IgD-negative memory B cell (primary cell): Measurements from ENCODE around the gene KCNT2. TPM values are rescaled to one million over a fixed set of nuclear protein-coding genes. Genes with fewer than 3 reads are reported as not detected.
"Not testable (repeated sequence)": the region's sequence is repeated elsewhere in the genome, so short reads cannot be mapped to it uniquely, and the experiment has no call there.

Source experiments
- H3K27ac Mint-ChIP-seq, 3 donors: one replicate each; pipeline ENCODE4 v1.8.0; 2020 to 2022; ENCODE audit warnings: mild to moderate bottlenecking in 3 of 3, mixed read lengths in 3 of 3, moderate library complexity in 1 of 3
- H3K27me3 Mint-ChIP-seq: one replicate; pipeline ENCODE4 v1.8.0; 2021; ENCODE audit warnings: mixed read lengths
- H3K36me3 Mint-ChIP-seq: one replicate; pipeline ENCODE4 v1.8.0; 2020; ENCODE audit warnings: mild to moderate bottlenecking, mixed read lengths
- H3K4me1 Mint-ChIP-seq, 3 donors: one replicate each; pipeline ENCODE4 v1.8.0; 2020 to 2022; ENCODE audit warnings: mixed read lengths in 3 of 3, mild to moderate bottlenecking in 1 of 3
- H3K4me3 Mint-ChIP-seq, 4 donors: one replicate each; pipeline ENCODE4 v1.8.0; 2020 to 2022; ENCODE audit warnings: mild to moderate bottlenecking in 4 of 4, mixed read lengths in 4 of 4, moderate library complexity in 3 of 4
- H3K9me3 Mint-ChIP-seq, 3 donors: one replicate each; pipeline ENCODE4 v1.8.0; 2020 to 2021; ENCODE audit warnings: mixed read lengths in 3 of 3, mild to moderate bottlenecking in 1 of 3
- polyA plus RNA-seq: library from polyadenylated mRNA; unstranded; fragments of 300-500 nt; fragmentation: Illumina TruSeq; gene quantifications from one replicate; pipeline ENCODE4 v1.2.3, GENCODE V29; 2021

KCNT2 gene
- not detected for polyA plus RNA-seq

GRCh38 chr1:196608390-196609369 is at the start of gene KCNT2:
Gene KCNT2 (minus strand): TSS chr1:196608440. CDS start chr1:196608309, 131 bp downstream.
- H3K9me3 Mint-ChIP-seq: peaks cover 0 to 11% (median 0%) of the 10 kb centered on the region in 3 donors
- H3K4me1 Mint-ChIP-seq: peaks cover 0 to 5% (median 0%) of the 10 kb centered on the region in 3 donors
- no peak within 1 kb of the TSS for H3K27ac Mint-ChIP-seq
- peaks cover 13% of the 10 kb centered on the region for H3K27me3 Mint-ChIP-seq
- H3K4me3 Mint-ChIP-seq: peak within 1 kb of the TSS in 1 of 4 donors; percentile 6
- H3K36me3 Mint-ChIP-seq: peaks cover 2% of the 10 kb centered on the region

GRCh38 chr1:196655494-196655893 is 47.3 kb upstream of the KCNT2 start:
- Mint-ChIP-seq H3K4me1 (peaks cover 0 to 5% (median 2%) of the 10 kb centered on the region in 3 donors), H3K36me3 (no peaks in the 10 kb centered on the region), H3K4me3 (no peak overlapping the region), H3K9me3 (no peaks in the 10 kb centered on the region), H3K27ac (no peak overlapping the region), H3K27me3 (no peaks in the 10 kb centered on the region)

GRCh38 chr1:196655071-196655470 is 46.8 kb upstream of the KCNT2 start:
- no peak overlapping the region for H3K4me3 Mint-ChIP-seq
- H3K27me3 Mint-ChIP-seq: no peaks in the 10 kb centered on the region
- H3K36me3 Mint-ChIP-seq: no peaks in the 10 kb centered on the region
- no peaks in the 10 kb centered on the region for H3K9me3 Mint-ChIP-seq
- H3K4me1 Mint-ChIP-seq: peaks cover 0 to 5% (median 2%) of the 10 kb centered on the region in 3 donors
- no peak overlapping the region for H3K27ac Mint-ChIP-seq

GRCh38 chr1:196654271-196654670 is 46.0 kb upstream of the KCNT2 start:
- H3K9me3 Mint-ChIP-seq: no peaks in the 10 kb centered on the region
- peaks cover 0 to 5% (median 2%) of the 10 kb centered on the region in 3 donors for H3K4me1 Mint-ChIP-seq
- H3K27ac Mint-ChIP-seq: no peak overlapping the region
- H3K36me3 Mint-ChIP-seq: no peaks in the 10 kb centered on the region
- H3K4me3 Mint-ChIP-seq: no peak overlapping the region
- H3K27me3 Mint-ChIP-seq: no peaks in the 10 kb centered on the region

- H3K9me3 Mint-ChIP-seq: no peaks in the 10 kb centered on the region
- H3K4me1 Mint-ChIP-seq: peaks cover 0 to 5% (median 2%) of the 10 kb centered on the region in 3 donors
- H3K36me3 Mint-ChIP-seq: no peaks in the 10 kb centered on the region
- H3K27ac Mint-ChIP-seq: no peak within 1 kb of the TSS
- no peaks in the 10 kb centered on the region for H3K27me3 Mint-ChIP-seq
- no peak within 1 kb of the TSS for H3K4me3 Mint-ChIP-seq
Measured at GRCh38 chr1:196651637-196652215, 43.5 kb upstream of the KCNT2 start, which contains the start of gene CFH. Gene CFH (plus strand): TSS chr1:196652043. CDS start chr1:196652118, 75 bp downstream.

GRCh38 chr1:196651079-196651478 is 42.8 kb upstream of the KCNT2 start:
- Mint-ChIP-seq H3K4me1 (peaks cover 0 to 5% (median 2%) of the 10 kb centered on the region in 3 donors), H3K36me3 (no peaks in the 10 kb centered on the region), H3K9me3 (no peaks in the 10 kb centered on the region), H3K27ac (no peak overlapping the region), H3K27me3 (no peaks in the 10 kb centered on the region), H3K4me3 (no peak overlapping the region)

GRCh38 chr1:196650403-196650802 is 42.2 kb upstream of the KCNT2 start:
- H3K4me1 Mint-ChIP-seq: peaks cover 0 to 5% (median 2%) of the 10 kb centered on the region in 3 donors
- H3K36me3 Mint-ChIP-seq: no peaks in the 10 kb centered on the region
- H3K4me3 Mint-ChIP-seq: no peak overlapping the region
- H3K27ac Mint-ChIP-seq: no peak overlapping the region
- H3K27me3 Mint-ChIP-seq: no peaks in the 10 kb centered on the region
- no peaks in the 10 kb centered on the region for H3K9me3 Mint-ChIP-seq

GRCh38 chr1:196649990-196650389 is 41.8 kb upstream of the KCNT2 start:
- Mint-ChIP-seq H3K27ac (no peak overlapping the region), H3K4me1 (peaks cover 0 to 5% (median 2%) of the 10 kb centered on the region in 3 donors), H3K4me3 (no peak overlapping the region), H3K27me3 (no peaks in the 10 kb centered on the region), H3K9me3 (no peaks in the 10 kb centered on the region), H3K36me3 (no peaks in the 10 kb centered on the region)

- peaks cover 0 to 5% (median 4%) of the 10 kb centered on the region in 3 donors for H3K9me3 Mint-ChIP-seq
- H3K27ac Mint-ChIP-seq: no peak overlapping the region
- no peaks in the 10 kb centered on the region for H3K4me1 Mint-ChIP-seq
- no peak overlapping the region for H3K4me3 Mint-ChIP-seq
- H3K36me3 Mint-ChIP-seq: no peaks in the 10 kb centered on the region
- no peaks in the 10 kb centered on the region for H3K27me3 Mint-ChIP-seq
Measured at GRCh38 chr1:196640976-196641375, 32.7 kb upstream of the KCNT2 start.

GRCh38 chr1:196639291-196639690 is 31.1 kb upstream of the KCNT2 start:
- H3K27me3 Mint-ChIP-seq, H3K9me3 Mint-ChIP-seq, H3K27ac Mint-ChIP-seq, H3K4me3 Mint-ChIP-seq, H3K36me3 Mint-ChIP-seq, H3K4me1 Mint-ChIP-seq: not testable (repeated sequence)

GRCh38 chr1:196638466-196638865 is 30.2 kb upstream of the KCNT2 start:
- Mint-ChIP-seq H3K4me1 (no peaks in the 10 kb centered on the region), H3K4me3 (no peak overlapping the region), H3K27me3 (no peaks in the 10 kb centered on the region), H3K27ac (no peak overlapping the region), H3K36me3 (no peaks in the 10 kb centered on the region), H3K9me3 (peaks cover 0 to 5% (median 4%) of the 10 kb centered on the region in 3 donors)

GRCh38 chr1:196637606-196638005 is 29.4 kb upstream of the KCNT2 start:
- H3K27ac Mint-ChIP-seq: no peak overlapping the region
- H3K36me3 Mint-ChIP-seq: no peaks in the 10 kb centered on the region
- peaks cover 0 to 5% (median 4%) of the 10 kb centered on the region in 3 donors for H3K9me3 Mint-ChIP-seq
- no peak overlapping the region for H3K4me3 Mint-ChIP-seq
- no peaks in the 10 kb centered on the region for H3K4me1 Mint-ChIP-seq
- no peaks in the 10 kb centered on the region for H3K27me3 Mint-ChIP-seq

- Mint-ChIP-seq H3K36me3 (peaks cover 2% of the 10 kb centered on the region), H3K4me3 (no peak overlapping the region), H3K4me1 (no peaks in the 10 kb centered on the region), H3K9me3 (peaks cover 4 to 10% (median 5%) of the 10 kb centered on the region in 3 donors), H3K27me3 (no peaks in the 10 kb centered on the region), H3K27ac (no peak overlapping the region)
Measured at GRCh38 chr1:196628838-196629237, 20.6 kb upstream of the KCNT2 start.

- no peaks in the 10 kb centered on the region for H3K36me3 Mint-ChIP-seq
- no peaks in the 10 kb centered on the region for H3K4me1 Mint-ChIP-seq
- peaks cover 2 to 6% (median 3%) of the 10 kb centered on the region in 3 donors for H3K9me3 Mint-ChIP-seq
- H3K4me3 Mint-ChIP-seq: no peak overlapping the region
- no peaks in the 10 kb centered on the region for H3K27me3 Mint-ChIP-seq
- H3K27ac Mint-ChIP-seq: no peak overlapping the region
Measured at GRCh38 chr1:196623079-196623478, 14.8 kb upstream of the KCNT2 start.

- no peaks in the 10 kb centered on the region for H3K36me3 Mint-ChIP-seq
- no peaks in the 10 kb centered on the region for H3K27me3 Mint-ChIP-seq
- H3K9me3 Mint-ChIP-seq: peaks cover 0 to 3% (median 2%) of the 10 kb centered on the region in 3 donors
- H3K4me1 Mint-ChIP-seq: no peaks in the 10 kb centered on the region
- H3K27ac Mint-ChIP-seq: no peak overlapping the region
- no peak overlapping the region for H3K4me3 Mint-ChIP-seq
Measured at GRCh38 chr1:196619721-196620120, 11.5 kb upstream of the KCNT2 start.
